Thyroid gland (tissue), 4 donors: ENCODE results near the gene ATG16L1.

ENCODE experiments used
- CTCF ChIP-seq, 6 experiments: fragments of 200-600 bp in 3 of 6; fragments of 450-650 bp in 3 of 6; sonication (generic) in 3 of 6; IDR thresholded peaks; one replicate each; pipeline ENCODE4 v1.5.1; 2016 to 2019; ENCODE audit warnings: antibody characterized with exemption in 6 of 6, mild to moderate bottlenecking in 2 of 6, inconsistent platforms in 1 of 6, moderate library complexity in 1 of 6
- POLR2A ChIP-seq, 2 donors: fragments of 450-650 bp; IDR thresholded peaks; one replicate each; pipeline ENCODE4 v1.6.1; 2017; ENCODE audit warnings: antibody characterized with exemption in 2 of 2, mild to moderate bottlenecking in 2 of 2, moderate library complexity in 1 of 2

GRCh38 chr2:233242231-233242927, 9.1 kb upstream of the ATG16L1 start:
- TF ChIP-seq POLR2A (IDR thresholded peaks at IDR 0.05): no peak
- no peak for TF ChIP-seq CTCF (IDR thresholded peaks at IDR 0.05)
